A549 (cell line): ENCODE data around the gene AUTS2. TPM values are rescaled to one million over a fixed set of nuclear protein-coding genes. Genes with fewer than 3 reads are reported as not detected.

ENCODE experiments used
- ATAC-seq, 2 experiments: fragments of 200-7000 bp in 1 of 2; fragments of >200 bp in 1 of 2; cut with Nextera tagmentation in 1 of 2; cut with Tn5 transposase in 1 of 2; 3 replicates each; pipeline versions ENCODE4 v1.8.0 to v1.9.1; 2018 to 2020; ENCODE audit warnings: mild to moderate bottlenecking in 1 of 2, moderate library complexity in 1 of 2
- CTCF ChIA-PET: fragments of 300-600 bp; sonication (Branson Sonifier 250); formaldehyde crosslinking; extraction: SDS; loops from one replicate; lab custom pipeline; 2021; ENCODE audit warnings: antibody characterized with exemption, inconsistent platforms; lab: Yijun Ruan, JAX
- POLR2A ChIA-PET: fragments of 350-600 bp; formaldehyde crosslinking; extraction: SDS; loops from one replicate; lab custom pipeline; 2021; ENCODE audit warnings: antibody characterized with exemption, inconsistent platforms; lab: Yijun Ruan, JAX
- DNase-seq, 2 experiments: peaks; one replicate each; pipeline versions ENCODE4 v3.0.0 to v3.0.0-alpha.2; 2011 to 2016; ENCODE audit warnings: low read depth in 1 of 2, low spot score in 1 of 2
- FAIRE-seq: peaks from 2 replicates; lab custom pipeline; 2011; peaks lifted over from hg19 to GRCh38; lab: Jason Lieb, UNC
- H3K27ac ChIP-seq, 2 experiments: fragments of >200 bp; sonication (Bioruptor Twin); formaldehyde crosslinking; 3 replicates each; pipeline ENCODE4 v1.5.1; 2016 to 2017
- H3K4me1 ChIP-seq: fragments of >200 bp; sonication (Bioruptor Twin); formaldehyde crosslinking; 3 replicates; pipeline ENCODE4 v1.6.1; 2016
- H3K4me2 ChIP-seq: fragments of >200 bp; sonication (Bioruptor Twin); formaldehyde crosslinking; 3 replicates; pipeline ENCODE4 v1.6.1; 2016
- H3K4me3 ChIP-seq: fragments of >200 bp; sonication (Bioruptor Twin); formaldehyde crosslinking; 3 replicates; pipeline ENCODE4 v1.5.1; 2016
- H3K9me3 ChIP-seq: fragments of >200 bp; sonication (Bioruptor Twin); formaldehyde crosslinking; 3 replicates; pipeline ENCODE4 v1.6.1; 2016
- ATOH8 ChIP-seq: fragments of 250-450 bp; sonication (Bioruptor Pico); IDR thresholded peaks from 2 replicates; pipeline ENCODE4 v1.5.0; 2020; ENCODE audit warnings: low read depth, mild to moderate bottlenecking, moderate library complexity
- BHLHE40 ChIP-seq: IDR thresholded peaks from 2 replicates; pipeline ENCODE4 v1.6.1; 2012; ENCODE audit warnings: low read depth, low read length, inconsistent platforms
- CBX8 ChIP-seq: fragments of 200-600 bp; sonication (generic); IDR thresholded peaks from 2 replicates; pipeline ENCODE4 v1.6.1; 2016
- CEBPB ChIP-seq, 2 experiments: fragments of >200 bp in 1 of 2; sonication (Bioruptor Twin) in 1 of 2; formaldehyde crosslinking in 1 of 2; IDR thresholded peaks; 2 replicates each; pipeline ENCODE4 v1.6.1; 2012 to 2016
- CHD2 ChIP-seq: fragments of 150-350 bp; IDR thresholded peaks from 2 replicates; pipeline ENCODE4 v1.6.1; 2014; ENCODE audit warnings: low read length; ENCODE audit not compliant: partially characterized antibody
- CHD4 ChIP-seq: fragments of 200-600 bp; sonication (generic); IDR thresholded peaks from 2 replicates; pipeline ENCODE4 v1.6.1; 2016; ENCODE audit warnings: antibody characterized with exemption, mild to moderate bottlenecking, borderline replicate concordance
- EHMT2 ChIP-seq: fragments of 200-600 bp; sonication (generic); IDR thresholded peaks from 2 replicates; pipeline ENCODE4 v1.6.1; 2016; ENCODE audit warnings: antibody characterized with exemption, low read depth, mild to moderate bottlenecking, moderate library complexity
- ELK1 ChIP-seq: fragments of 150-350 bp; IDR thresholded peaks from 2 replicates; pipeline ENCODE4 v1.6.1; 2014; ENCODE audit warnings: low read depth, mild to moderate bottlenecking, low read length
- FOSB ChIP-seq: fragments of 250-450 bp; sonication (Bioruptor Pico); IDR thresholded peaks from 2 replicates; pipeline ENCODE4 v1.5.0; 2020; ENCODE audit warnings: mild to moderate bottlenecking, moderate library complexity
- HOXA7 ChIP-seq: fragments of 250-450 bp; sonication (Bioruptor Pico); IDR thresholded peaks from 2 replicates; pipeline ENCODE4 v1.5.0; 2020; ENCODE audit warnings: mild to moderate bottlenecking, moderate library complexity
- JUN ChIP-seq, 2 experiments: fragments of >200 bp; sonication (Bioruptor Twin); formaldehyde crosslinking; IDR thresholded peaks; 2 replicates in 1 of 2; 3 replicates in 1 of 2; pipeline ENCODE4 v1.6.1; 2016 to 2017
- JUNB ChIP-seq: fragments of >200 bp; sonication (Bioruptor Twin); formaldehyde crosslinking; IDR thresholded peaks from 2 replicates; pipeline ENCODE4 v1.6.1; 2016
- KDM1A ChIP-seq: fragments of 200-600 bp; sonication (generic); IDR thresholded peaks from 2 replicates; pipeline ENCODE4 v1.6.1; 2016; ENCODE audit warnings: low read depth, mild to moderate bottlenecking
- KDM5A ChIP-seq: fragments of 200-600 bp; sonication (generic); IDR thresholded peaks from 2 replicates; pipeline ENCODE4 v1.6.1; 2016; ENCODE audit warnings: antibody characterized with exemption, mild to moderate bottlenecking
- MAFK ChIP-seq: fragments of 450-650 bp; IDR thresholded peaks from 2 replicates; pipeline ENCODE4 v1.6.1; 2014; ENCODE audit not compliant: partially characterized antibody
- NFE2L2 ChIP-seq: fragments of 150-350 bp; conservative IDR thresholded peaks from 2 replicates; pipeline ENCODE4 v1.6.1; 2014; ENCODE audit warnings: low read length
- NPAS2 ChIP-seq: fragments of 250-450 bp; sonication (Bioruptor Pico); IDR thresholded peaks from 2 replicates; pipeline ENCODE4 v1.8.0; 2022; ENCODE audit warnings: mild to moderate bottlenecking, moderate library complexity, borderline replicate concordance
- NR3C1 ChIP-seq: fragments of >200 bp; sonication (Bioruptor Twin); formaldehyde crosslinking; IDR thresholded peaks from 3 replicates; pipeline ENCODE4 v1.6.1; 2017
- PBX3 ChIP-seq: IDR thresholded peaks from 2 replicates; pipeline ENCODE4 v1.6.1; 2012
- PHF8 ChIP-seq: fragments of 200-600 bp; sonication (generic); IDR thresholded peaks from 2 replicates; pipeline ENCODE4 v1.6.1; 2016; ENCODE audit warnings: low read depth, mild to moderate bottlenecking, antibody characterized with exemption, moderate library complexity, borderline replicate concordance
- POLR2A ChIP-seq: IDR thresholded peaks from 2 replicates; pipeline ENCODE4 v1.6.1; 2012; ENCODE audit warnings: mild to moderate bottlenecking, low read length
- POLR2AphosphoS2 ChIP-seq: conservative IDR thresholded peaks from 2 replicates; pipeline ENCODE4 v1.6.1; 2012; ENCODE audit warnings: low read length, improper control_type of control experiment, inconsistent platforms
- RARB ChIP-seq: fragments of 250-450 bp; sonication (Bioruptor Pico); IDR thresholded peaks from 2 replicates; pipeline ENCODE4 v1.8.0; 2021; ENCODE audit warnings: mild to moderate bottlenecking, moderate library complexity
- RFX5 ChIP-seq: fragments of 450-650 bp; IDR thresholded peaks from 2 replicates; pipeline ENCODE4 v1.7.1; 2014; ENCODE audit warnings: antibody characterized with exemption, mild to moderate bottlenecking, moderate library complexity
- SMC3 ChIP-seq: fragments of >200 bp; sonication (Bioruptor Twin); formaldehyde crosslinking; IDR thresholded peaks from 3 replicates; pipeline ENCODE4 v1.6.1; 2018; ENCODE audit warnings: inconsistent platforms
- ZC3H11A ChIP-seq: fragments of 450-650 bp; IDR thresholded peaks from 2 replicates; pipeline ENCODE4 v1.6.1; 2014; ENCODE audit warnings: antibody characterized with exemption, mild to moderate bottlenecking
- ZFP36 ChIP-seq: fragments of 450-650 bp; IDR thresholded peaks from 2 replicates; pipeline ENCODE4 v1.6.1; 2014; ENCODE audit warnings: borderline replicate concordance; ENCODE audit not compliant: partially characterized antibody
- ZSCAN20 ChIP-seq: fragments of 250-450 bp; sonication (Bioruptor Pico); IDR thresholded peaks from 2 replicates; pipeline ENCODE4 v1.8.0; 2022; ENCODE audit warnings: mild to moderate bottlenecking, moderate library complexity
- WGBS: methylation state at CpG from one replicate; pipeline ENCODE4 v1.1.6; 2017; ENCODE audit errors: missing lambda C conversion rate; 5-methylcytosine and 5-hydroxymethylcytosine counted together
- polyA plus RNA-seq, 4 experiments: library from polyadenylated mRNA; depleted of rRNA in 3 of 4; stranded (reverse); fragments of >200 nt; fragmentation: RNase III in 1 of 4; extraction: RNeasy Plus Mini Kit Qiagen cat#74134 plus additional on column Dnase treatment in 1 of 4; gene quantifications; 2 replicates in 3 of 4; 3 replicates in 1 of 4; pipeline ENCODE4 v1.2.3, GENCODE V29; 2011 to 2017
- TF ChIP-seq, protein P1 (sequence below): fragments of 450-650 bp; IDR thresholded peaks from 2 replicates; pipeline ENCODE4 v1.6.1; 2014; ENCODE audit warnings: antibody characterized with exemption

The AUTS2 gene
- polyA plus RNA-seq, 2 of the 4 experiments (the other 2 are of a cell fraction): 1.6 to 3.6 TPM

DNA sequence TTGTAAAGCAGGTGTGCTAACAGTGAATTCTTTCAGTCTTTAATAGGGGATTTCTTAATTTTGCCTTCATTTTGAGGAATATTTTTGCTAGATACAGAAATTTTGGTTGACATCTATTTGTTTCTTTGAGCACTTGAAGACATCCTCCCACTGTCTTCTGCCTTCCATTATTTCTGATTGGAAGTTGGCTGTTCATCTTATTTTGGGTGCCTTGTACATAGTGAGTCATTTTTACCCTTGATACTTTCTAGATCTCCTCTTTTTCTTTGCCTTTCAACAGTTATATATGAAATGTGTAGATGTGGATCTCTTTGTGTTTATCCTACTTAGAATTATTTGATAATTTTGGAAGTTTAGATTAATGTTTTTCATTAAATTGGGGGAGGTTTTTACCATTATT is 631.0 kb downstream of the AUTS2 start:
- FAIRE-seq: no peak
- ATAC-seq: no peak
- TF ChIP-seq ZC3H11A (no peak), NPAS2 (CRISPR knock-in tag) (no peak), KDM5A (no peak), FOSB (CRISPR knock-in tag) (no peak), PBX3 (no peak), BHLHE40 (no peak), CEBPB (IDR thresholded peaks at IDR 0.05) (no peak), NFE2L2 (no peak), POLR2AphosphoS2 (no peak), JUN (IDR thresholded peaks at IDR 0.05) (no peak), ZFP36 (no peak), MAFK (no peak), CHD2 (no peak), CHD4 (no peak), RFX5 (no peak), CBX8 (no peak), NR3C1 (no peak), KDM1A (no peak), POLR2A (no peak)
- TF ChIP-seq, protein P1, sequence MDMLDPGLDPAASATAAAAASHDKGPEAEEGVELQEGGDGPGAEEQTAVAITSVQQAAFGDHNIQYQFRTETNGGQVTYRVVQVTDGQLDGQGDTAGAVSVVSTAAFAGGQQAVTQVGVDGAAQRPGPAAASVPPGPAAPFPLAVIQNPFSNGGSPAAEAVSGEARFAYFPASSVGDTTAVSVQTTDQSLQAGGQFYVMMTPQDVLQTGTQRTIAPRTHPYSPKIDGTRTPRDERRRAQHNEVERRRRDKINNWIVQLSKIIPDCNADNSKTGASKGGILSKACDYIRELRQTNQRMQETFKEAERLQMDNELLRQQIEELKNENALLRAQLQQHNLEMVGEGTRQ: no peak

DNA sequence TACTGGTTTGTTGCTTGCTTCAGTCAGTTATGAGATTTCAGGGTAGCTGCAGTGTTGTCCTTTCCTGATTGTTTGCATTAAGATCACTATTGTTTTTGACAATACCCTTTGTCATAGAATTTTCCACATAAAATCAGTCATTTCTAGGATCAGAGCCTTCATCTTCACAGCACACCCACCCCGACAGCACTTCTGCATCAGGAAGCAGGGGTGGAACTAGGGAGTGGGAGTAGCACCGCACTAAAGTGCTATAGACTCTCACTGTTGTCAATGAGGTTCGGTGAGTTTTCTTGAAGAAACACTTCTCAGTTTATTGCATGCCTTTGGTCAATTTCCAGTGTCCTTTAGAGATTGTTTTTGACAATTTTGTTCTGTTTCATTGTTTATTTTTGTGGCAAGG is 632.5 kb downstream of the AUTS2 start:
- ATAC-seq (no peak), DNase-seq (no peak), FAIRE-seq (no peak)
- no peak overlapping the region for H3K4me3 ChIP-seq
- ChIA-PET CTCF (no interaction called here), POLR2A (no interaction called here)
- no peak overlapping the region for H3K4me2 ChIP-seq
- H3K4me1 ChIP-seq: no peaks in the 10 kb centered on the region
- H3K27ac ChIP-seq: no peak overlapping the region
- 24% methylated on average over 3 of the region's 3 CpGs for WGBS
- peaks cover 16% of the 10 kb centered on the region for H3K9me3 ChIP-seq
- TF ChIP-seq MAFK (no peak), ATOH8 (CRISPR knock-in tag) (no peak), PHF8 (no peak), NR3C1 (no peak), JUNB (no peak), ELK1 (no peak), EHMT2 (no peak), ZSCAN20 (CRISPR knock-in tag) (no peak), CEBPB (IDR thresholded peaks at IDR 0.05) (no peak), SMC3 (no peak), HOXA7 (CRISPR knock-in tag) (no peak), CHD2 (no peak), RARB (no peak)

More for the DNA sequence above, 631.0 kb downstream of the AUTS2 start:
- POLR2A ChIA-PET: no interaction called here
- Histone ChIP-seq H3K4me1 (no peaks in the 10 kb centered on the region), H3K27ac (no peak overlapping the region), H3K9me3 (peaks cover 16% of the 10 kb centered on the region), H3K4me2 (no peak overlapping the region), H3K4me3 (no peak overlapping the region)
- CTCF ChIA-PET: no interaction called here
- DNase-seq: no peak
